Thyroid gland (tissue), 4 donors: ENCODE results near the gene PDGFB.

ENCODE experiments used
- POLR2A ChIP-seq, 2 donors: fragments of 450-650 bp; IDR thresholded peaks; one replicate each; pipeline ENCODE4 v1.6.1; 2017; ENCODE audit warnings: antibody characterized with exemption in 2 of 2, mild to moderate bottlenecking in 2 of 2, moderate library complexity in 1 of 2
- TF ChIP-seq, protein P1 (sequence below), 6 experiments: fragments of 200-600 bp in 3 of 6; fragments of 450-650 bp in 3 of 6; sonication (generic) in 3 of 6; IDR thresholded peaks; one replicate each; pipeline ENCODE4 v1.5.1; 2016 to 2019; ENCODE audit warnings: antibody characterized with exemption in 6 of 6, mild to moderate bottlenecking in 2 of 6, inconsistent platforms in 1 of 6, moderate library complexity in 1 of 6

DNA sequence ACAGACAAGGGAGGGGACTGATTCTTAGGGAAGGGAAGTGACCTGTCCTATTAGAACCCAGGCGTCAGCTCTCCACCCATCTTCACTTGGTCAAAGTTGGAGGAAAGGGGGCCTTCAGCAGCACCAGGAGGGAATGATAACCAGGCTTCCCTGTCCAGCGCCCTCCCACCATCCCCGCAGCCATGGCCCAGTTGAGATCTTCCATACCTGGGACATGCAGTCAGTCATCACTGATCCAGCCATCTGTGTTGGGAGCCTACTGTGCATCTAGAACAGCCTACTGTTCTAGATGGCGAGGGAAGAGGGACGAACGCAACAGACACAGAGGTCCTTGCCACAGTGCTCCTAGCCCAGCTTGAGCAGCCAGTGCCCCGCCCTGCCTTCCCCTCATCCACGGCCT lies 40.6 kb downstream of the PDGFB start:
- TF ChIP-seq, protein P1, sequence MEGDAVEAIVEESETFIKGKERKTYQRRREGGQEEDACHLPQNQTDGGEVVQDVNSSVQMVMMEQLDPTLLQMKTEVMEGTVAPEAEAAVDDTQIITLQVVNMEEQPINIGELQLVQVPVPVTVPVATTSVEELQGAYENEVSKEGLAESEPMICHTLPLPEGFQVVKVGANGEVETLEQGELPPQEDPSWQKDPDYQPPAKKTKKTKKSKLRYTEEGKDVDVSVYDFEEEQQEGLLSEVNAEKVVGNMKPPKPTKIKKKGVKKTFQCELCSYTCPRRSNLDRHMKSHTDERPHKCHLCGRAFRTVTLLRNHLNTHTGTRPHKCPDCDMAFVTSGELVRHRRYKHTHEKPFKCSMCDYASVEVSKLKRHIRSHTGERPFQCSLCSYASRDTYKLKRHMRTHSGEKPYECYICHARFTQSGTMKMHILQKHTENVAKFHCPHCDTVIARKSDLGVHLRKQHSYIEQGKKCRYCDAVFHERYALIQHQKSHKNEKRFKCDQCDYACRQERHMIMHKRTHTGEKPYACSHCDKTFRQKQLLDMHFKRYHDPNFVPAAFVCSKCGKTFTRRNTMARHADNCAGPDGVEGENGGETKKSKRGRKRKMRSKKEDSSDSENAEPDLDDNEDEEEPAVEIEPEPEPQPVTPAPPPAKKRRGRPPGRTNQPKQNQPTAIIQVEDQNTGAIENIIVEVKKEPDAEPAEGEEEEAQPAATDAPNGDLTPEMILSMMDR (IDR thresholded peaks at IDR 0.05), result no peak
- no peak for TF ChIP-seq POLR2A (IDR thresholded peaks at IDR 0.05)
